Measurements from ENCODE around the gene NOG. TPM values are rescaled to one million over a fixed set of nuclear protein-coding genes. Genes with fewer than 3 reads are reported as not detected.

NOG gene
- polyA plus RNA-seq: under 1 TPM; 0.06 to 0.24 TPM

DNA sequence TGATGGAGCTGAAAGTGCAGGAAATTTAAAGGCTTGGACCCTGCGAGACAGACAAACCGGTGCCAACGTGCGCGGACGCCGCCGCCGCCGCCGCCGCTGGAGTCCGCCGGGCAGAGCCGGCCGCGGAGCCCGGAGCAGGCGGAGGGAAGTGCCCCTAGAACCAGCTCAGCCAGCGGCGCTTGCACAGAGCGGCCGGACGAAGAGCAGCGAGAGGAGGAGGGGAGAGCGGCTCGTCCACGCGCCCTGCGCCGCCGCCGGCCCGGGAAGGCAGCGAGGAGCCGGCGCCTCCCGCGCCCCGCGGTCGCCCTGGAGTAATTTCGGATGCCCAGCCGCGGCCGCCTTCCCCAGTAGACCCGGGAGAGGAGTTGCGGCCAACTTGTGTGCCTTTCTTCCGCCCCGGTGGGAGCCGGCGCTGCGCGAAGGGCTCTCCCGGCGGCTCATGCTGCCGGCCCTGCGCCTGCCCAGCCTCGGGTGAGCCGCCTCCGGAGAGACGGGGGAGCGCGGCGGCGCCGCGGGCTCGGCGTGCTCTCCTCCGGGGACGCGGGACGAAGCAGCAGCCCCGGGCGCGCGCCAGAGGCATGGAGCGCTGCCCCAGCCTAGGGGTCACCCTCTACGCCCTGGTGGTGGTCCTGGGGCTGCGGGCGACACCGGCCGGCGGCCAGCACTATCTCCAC lies at the start of gene NOG:
Gene NOG (plus strand): TSS at position 54 of the 674 bp plus-strand sequence. CDS start 525 bp downstream, at position 579.
- 1% methylated on average over 78 to 85 of the region's 85 CpGs for WGBS, 2 donors
- peaks cover 3 to 10% of the 10 kb centered on the region in 2 donors for H3K27me3 ChIP-seq (ENCODE audit: control insufficient read depth in 1 of 2, insufficient read depth in 2 of 2, low read length in 2 of 2)
- no peaks in the 10 kb centered on the region for H3K9me3 ChIP-seq (ENCODE audit: control insufficient read depth in 2 of 2, insufficient read depth in 1 of 2, low read depth in 1 of 2, low read length in 1 of 2)
- H3K27ac ChIP-seq (ENCODE audit: low read depth in 2 of 2, low read length in 1 of 2): no peak within 1 kb of the TSS
- H3K4me3 ChIP-seq (ENCODE audit: low read depth in 1 of 2, low read length in 2 of 2): peak within 1 kb of the TSS; percentile 48 to 51
- H3K4me1 ChIP-seq (ENCODE audit: control insufficient read depth in 2 of 2, insufficient read depth in 2 of 2, low read length in 1 of 2): peaks cover 12 to 17% of the 10 kb centered on the region in 2 donors
- no peaks in the 10 kb centered on the region for H3K36me3 ChIP-seq (ENCODE audit: control insufficient read depth in 2 of 2, insufficient read depth in 2 of 2, low read length in 1 of 2)

- Histone ChIP-seq H3K9me3 (ENCODE audit: control insufficient read depth in 2 of 2, insufficient read depth in 1 of 2, low read depth in 1 of 2, low read length in 1 of 2) (peaks cover 0 to 2% of the 10 kb centered on the region in 2 donors), H3K36me3 (ENCODE audit: control insufficient read depth in 2 of 2, insufficient read depth in 2 of 2, low read length in 1 of 2) (no peaks in the 10 kb centered on the region), H3K27me3 (ENCODE audit: control insufficient read depth in 1 of 2, insufficient read depth in 2 of 2, low read length in 2 of 2) (no peaks in the 10 kb centered on the region), H3K27ac (ENCODE audit: low read depth in 2 of 2, low read length in 1 of 2) (no peak overlapping the region), H3K4me1 (ENCODE audit: control insufficient read depth in 2 of 2, insufficient read depth in 2 of 2, low read length in 1 of 2) (no peaks in the 10 kb centered on the region), H3K4me3 (ENCODE audit: low read depth in 1 of 2, low read length in 2 of 2) (no peak overlapping the region)
- WGBS, 2 donors: 47 to 64% methylated on average over 2 of the region's 2 CpGs
Observed at GRCh38 chr17:56545106-56545505, 48.4 kb upstream of the NOG start.

DNA sequence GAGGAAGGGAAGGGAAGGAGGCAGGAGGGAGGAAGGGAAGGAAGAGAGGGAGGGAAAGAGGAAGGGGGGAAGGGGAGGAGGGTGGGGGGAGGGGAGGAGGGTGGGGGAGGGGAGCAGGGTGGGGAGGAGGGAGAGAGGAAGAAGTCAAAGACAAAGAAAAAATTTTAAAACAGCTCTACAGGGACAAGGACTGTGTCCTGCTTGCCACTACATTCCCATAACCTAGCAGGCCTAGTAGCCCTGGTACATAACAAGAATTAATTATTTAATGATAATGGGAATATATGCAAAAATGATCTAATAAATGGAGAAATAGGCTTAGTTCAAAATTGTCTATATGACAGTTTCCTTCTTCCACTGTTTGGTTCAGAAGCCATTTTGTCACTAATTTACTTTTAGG lies 47.6 kb upstream of the NOG start:
- Histone ChIP-seq H3K4me3 (ENCODE audit: low read depth in 1 of 2, low read length in 2 of 2) (no peak overlapping the region), H3K27ac (ENCODE audit: low read depth in 2 of 2, low read length in 1 of 2) (no peak overlapping the region), H3K4me1 (ENCODE audit: control insufficient read depth in 2 of 2, insufficient read depth in 2 of 2, low read length in 1 of 2) (no peaks in the 10 kb centered on the region), H3K36me3 (ENCODE audit: control insufficient read depth in 2 of 2, insufficient read depth in 2 of 2, low read length in 1 of 2) (no peaks in the 10 kb centered on the region), H3K9me3 (ENCODE audit: control insufficient read depth in 2 of 2, insufficient read depth in 1 of 2, low read depth in 1 of 2, low read length in 1 of 2) (peaks cover 0 to 2% of the 10 kb centered on the region in 2 donors), H3K27me3 (ENCODE audit: control insufficient read depth in 1 of 2, insufficient read depth in 2 of 2, low read length in 2 of 2) (no peaks in the 10 kb centered on the region)

DNA sequence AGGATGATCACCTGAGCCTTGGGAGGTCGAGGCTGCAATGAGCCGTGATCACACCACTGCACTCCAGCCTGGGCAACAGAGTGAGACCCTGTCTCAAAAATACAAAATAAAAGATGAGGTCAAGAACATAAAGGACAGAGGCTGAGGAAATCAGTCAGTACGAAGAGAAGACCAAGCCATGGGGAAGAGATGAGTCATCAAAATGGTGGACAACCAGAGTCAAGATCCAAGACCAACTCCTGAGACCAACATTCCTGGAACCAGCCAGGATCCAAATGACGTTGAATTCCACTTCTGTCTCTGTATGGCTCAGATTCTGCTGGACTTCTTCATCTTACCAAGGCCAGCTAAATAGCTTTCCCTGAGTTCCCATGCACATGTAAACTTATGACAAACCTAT lies 44.8 kb upstream of the NOG start:
- no peaks in the 10 kb centered on the region for H3K36me3 ChIP-seq (ENCODE audit: control insufficient read depth in 2 of 2, insufficient read depth in 2 of 2, low read length in 1 of 2)
- H3K4me1 ChIP-seq (ENCODE audit: control insufficient read depth in 2 of 2, insufficient read depth in 2 of 2, low read length in 1 of 2): no peaks in the 10 kb centered on the region
- peaks cover 0 to 4% of the 10 kb centered on the region in 2 donors for H3K9me3 ChIP-seq (ENCODE audit: control insufficient read depth in 2 of 2, insufficient read depth in 1 of 2, low read depth in 1 of 2, low read length in 1 of 2)
- no peak overlapping the region for H3K4me3 ChIP-seq (ENCODE audit: low read depth in 1 of 2, low read length in 2 of 2)
- WGBS, 2 donors: 85 to 87% methylated on average over 4 of the region's 4 CpGs
- no peaks in the 10 kb centered on the region for H3K27me3 ChIP-seq (ENCODE audit: control insufficient read depth in 1 of 2, insufficient read depth in 2 of 2, low read length in 2 of 2)
- no peak overlapping the region for H3K27ac ChIP-seq (ENCODE audit: low read depth in 2 of 2, low read length in 1 of 2)

- Histone ChIP-seq H3K36me3 (ENCODE audit: control insufficient read depth in 2 of 2, insufficient read depth in 2 of 2, low read length in 1 of 2) (no peaks in the 10 kb centered on the region), H3K4me3 (ENCODE audit: low read depth in 1 of 2, low read length in 2 of 2) (no peak overlapping the region), H3K9me3 (ENCODE audit: control insufficient read depth in 2 of 2, insufficient read depth in 1 of 2, low read depth in 1 of 2, low read length in 1 of 2) (peaks cover 0 to 4% of the 10 kb centered on the region in 2 donors), H3K4me1 (ENCODE audit: control insufficient read depth in 2 of 2, insufficient read depth in 2 of 2, low read length in 1 of 2) (no peaks in the 10 kb centered on the region), H3K27me3 (ENCODE audit: control insufficient read depth in 1 of 2, insufficient read depth in 2 of 2, low read length in 2 of 2) (no peaks in the 10 kb centered on the region), H3K27ac (ENCODE audit: low read depth in 2 of 2, low read length in 1 of 2) (no peak overlapping the region)
- 56 to 65% methylated on average over 1 of the region's 1 CpG for WGBS, 2 donors
Observed at GRCh38 chr17:56549501-56549900, 44.0 kb upstream of the NOG start.

- Histone ChIP-seq H3K9me3 (ENCODE audit: control insufficient read depth in 2 of 2, insufficient read depth in 1 of 2, low read depth in 1 of 2, low read length in 1 of 2) (no peaks in the 10 kb centered on the region), H3K27me3 (ENCODE audit: control insufficient read depth in 1 of 2, insufficient read depth in 2 of 2, low read length in 2 of 2) (no peaks in the 10 kb centered on the region), H3K4me1 (ENCODE audit: control insufficient read depth in 2 of 2, insufficient read depth in 2 of 2, low read length in 1 of 2) (no peaks in the 10 kb centered on the region), H3K27ac (ENCODE audit: low read depth in 2 of 2, low read length in 1 of 2) (no peak overlapping the region), H3K36me3 (ENCODE audit: control insufficient read depth in 2 of 2, insufficient read depth in 2 of 2, low read length in 1 of 2) (no peaks in the 10 kb centered on the region), H3K4me3 (ENCODE audit: low read depth in 1 of 2, low read length in 2 of 2) (no peak overlapping the region)
- 72 to 77% methylated on average over 8 of the region's 8 CpGs for WGBS, 2 donors
Observed at GRCh38 chr17:56557682-56558081, 35.8 kb upstream of the NOG start.

GRCh38 chr17:56558088-56558487 lies 35.4 kb upstream of the NOG start:
- 77 to 81% methylated on average over 7 of the region's 7 CpGs for WGBS, 2 donors
- Histone ChIP-seq H3K4me3 (ENCODE audit: low read depth in 1 of 2, low read length in 2 of 2) (no peak overlapping the region), H3K27me3 (ENCODE audit: control insufficient read depth in 1 of 2, insufficient read depth in 2 of 2, low read length in 2 of 2) (no peaks in the 10 kb centered on the region)

DNA sequence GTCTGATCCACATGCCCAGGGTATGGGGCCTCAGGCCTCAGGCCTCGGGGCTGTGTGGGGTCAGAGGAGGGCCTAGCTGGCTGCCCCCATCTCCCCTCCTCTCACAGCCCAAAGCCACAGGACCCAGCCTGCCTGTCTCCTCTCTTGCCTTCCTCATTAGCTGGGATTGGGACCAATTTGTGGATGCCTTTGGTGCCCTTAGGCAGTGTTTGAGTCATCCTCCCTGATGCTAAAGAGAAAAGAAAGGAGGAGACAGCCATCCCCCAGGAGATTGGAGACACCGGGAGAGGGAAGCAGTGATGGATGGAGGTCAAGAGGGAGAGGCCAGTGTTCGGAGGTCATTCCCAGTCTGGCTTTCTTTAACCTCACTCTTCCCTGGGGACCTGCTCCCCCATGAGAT lies 23.3 kb upstream of the NOG start:
- 35 to 42% methylated on average over 3 of the region's 3 CpGs for WGBS, 2 donors
- H3K4me1 ChIP-seq (ENCODE audit: control insufficient read depth in 2 of 2, insufficient read depth in 2 of 2, low read length in 1 of 2): no peaks in the 10 kb centered on the region
- no peaks in the 10 kb centered on the region for H3K9me3 ChIP-seq (ENCODE audit: control insufficient read depth in 2 of 2, insufficient read depth in 1 of 2, low read depth in 1 of 2, low read length in 1 of 2)
- no peaks in the 10 kb centered on the region for H3K27me3 ChIP-seq (ENCODE audit: control insufficient read depth in 1 of 2, insufficient read depth in 2 of 2, low read length in 2 of 2)
- no peaks in the 10 kb centered on the region for H3K36me3 ChIP-seq (ENCODE audit: control insufficient read depth in 2 of 2, insufficient read depth in 2 of 2, low read length in 1 of 2)
- H3K27ac ChIP-seq (ENCODE audit: low read depth in 2 of 2, low read length in 1 of 2): no peak overlapping the region
- H3K4me3 ChIP-seq (ENCODE audit: low read depth in 1 of 2, low read length in 2 of 2): no peak overlapping the region

More at GRCh38 chr17:56558088-56558487, 35.4 kb upstream of the NOG start:
- no peaks in the 10 kb centered on the region for H3K36me3 ChIP-seq (ENCODE audit: control insufficient read depth in 2 of 2, insufficient read depth in 2 of 2, low read length in 1 of 2)
- H3K9me3 ChIP-seq (ENCODE audit: control insufficient read depth in 2 of 2, insufficient read depth in 1 of 2, low read depth in 1 of 2, low read length in 1 of 2): no peaks in the 10 kb centered on the region
- no peaks in the 10 kb centered on the region for H3K4me1 ChIP-seq (ENCODE audit: control insufficient read depth in 2 of 2, insufficient read depth in 2 of 2, low read length in 1 of 2)
- H3K27ac ChIP-seq (ENCODE audit: low read depth in 2 of 2, low read length in 1 of 2): no peak overlapping the region

- H3K27me3 ChIP-seq (ENCODE audit: control insufficient read depth in 1 of 2, insufficient read depth in 2 of 2, low read length in 2 of 2): no peaks in the 10 kb centered on the region
- H3K27ac ChIP-seq (ENCODE audit: low read depth in 2 of 2, low read length in 1 of 2): no peak overlapping the region
- no peaks in the 10 kb centered on the region for H3K36me3 ChIP-seq (ENCODE audit: control insufficient read depth in 2 of 2, insufficient read depth in 2 of 2, low read length in 1 of 2)
- no peak overlapping the region for H3K4me3 ChIP-seq (ENCODE audit: low read depth in 1 of 2, low read length in 2 of 2)
- no peaks in the 10 kb centered on the region for H3K9me3 ChIP-seq (ENCODE audit: control insufficient read depth in 2 of 2, insufficient read depth in 1 of 2, low read depth in 1 of 2, low read length in 1 of 2)
- H3K4me1 ChIP-seq (ENCODE audit: control insufficient read depth in 2 of 2, insufficient read depth in 2 of 2, low read length in 1 of 2): no peaks in the 10 kb centered on the region
- 85 to 86% methylated on average over 1 of the region's 1 CpG for WGBS, 2 donors
Observed at GRCh38 chr17:56571456-56571855, 22.0 kb upstream of the NOG start.

DNA sequence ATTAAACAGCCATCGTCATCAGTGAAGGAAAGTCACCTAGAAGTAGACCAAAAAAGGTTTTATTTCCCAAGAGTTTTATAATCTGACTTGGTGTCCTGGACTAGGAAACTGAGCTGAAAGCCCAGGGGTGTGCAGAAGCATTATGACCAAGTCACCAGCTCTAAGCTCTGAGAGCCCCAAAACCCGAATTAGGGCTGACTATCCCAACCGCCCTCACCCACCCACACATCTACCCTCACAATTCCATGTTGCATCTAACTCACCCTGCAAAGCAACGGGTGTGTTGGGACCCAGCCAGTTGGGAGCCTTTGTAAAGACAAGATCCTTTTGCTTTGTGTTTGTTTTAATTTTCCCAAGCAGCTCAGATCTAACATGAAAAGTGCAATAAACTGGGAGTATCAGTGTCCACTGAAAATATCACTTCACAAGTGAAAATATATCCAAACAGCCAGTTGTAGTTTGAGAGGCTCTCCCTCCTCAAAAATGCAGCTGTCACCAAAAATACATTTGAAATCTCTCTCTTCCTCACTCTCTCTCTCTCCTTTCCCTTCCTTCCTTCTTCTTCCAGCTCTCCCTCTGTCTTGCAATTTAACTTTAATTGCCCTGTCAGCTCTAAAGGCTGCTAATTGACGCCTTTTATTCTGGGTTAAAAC lies 16.2 kb upstream of the NOG start:
- no peaks in the 10 kb centered on the region for H3K9me3 ChIP-seq (ENCODE audit: control insufficient read depth in 2 of 2, insufficient read depth in 1 of 2, low read depth in 1 of 2, low read length in 1 of 2)
- H3K27me3 ChIP-seq (ENCODE audit: control insufficient read depth in 1 of 2, insufficient read depth in 2 of 2, low read length in 2 of 2): no peaks in the 10 kb centered on the region
- 46 to 47% methylated on average over 5 of the region's 5 CpGs for WGBS, 2 donors
- no peaks in the 10 kb centered on the region for H3K4me1 ChIP-seq (ENCODE audit: control insufficient read depth in 2 of 2, insufficient read depth in 2 of 2, low read length in 1 of 2)
- H3K36me3 ChIP-seq (ENCODE audit: control insufficient read depth in 2 of 2, insufficient read depth in 2 of 2, low read length in 1 of 2): no peaks in the 10 kb centered on the region
- no peak overlapping the region for H3K4me3 ChIP-seq (ENCODE audit: low read depth in 1 of 2, low read length in 2 of 2)
- H3K27ac ChIP-seq (ENCODE audit: low read depth in 2 of 2, low read length in 1 of 2): no peak overlapping the region
